Ammon's horn (tissue), 1 donor: Measurements from ENCODE around the gene SLC47A1.
"Not testable (repeated sequence)": the region's sequence is repeated elsewhere in the genome, so short reads cannot be mapped to it uniquely, and the experiment has no call there.

ENCODE experiments used
- DNase-seq: peaks from one replicate; pipeline ENCODE4 v3.0.0-alpha.2; 2016; ENCODE audit warnings: low spot score

SLC47A1 gene

DNA sequence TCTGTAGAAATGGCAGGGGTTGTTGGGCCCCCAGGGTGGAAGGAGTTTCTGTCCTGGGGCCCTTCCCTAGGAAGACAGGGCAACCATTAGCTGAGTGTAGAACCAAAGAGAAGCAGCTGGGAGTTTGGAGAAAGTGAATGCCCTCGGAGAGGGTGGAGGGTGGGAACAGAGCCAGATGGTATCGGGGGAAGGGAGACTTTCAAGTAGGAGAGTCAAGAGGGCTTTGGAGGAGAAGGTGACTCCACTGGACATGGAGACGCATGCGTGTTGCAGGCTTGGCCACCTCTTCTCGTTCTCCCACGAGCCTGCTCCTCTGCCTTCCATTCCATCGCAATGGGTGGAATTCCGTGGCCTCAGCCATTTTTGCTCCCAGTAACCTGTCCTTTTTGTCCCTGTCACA, 19.4 kb downstream of the SLC47A1 start:
- no peak for DNase-seq

DNA sequence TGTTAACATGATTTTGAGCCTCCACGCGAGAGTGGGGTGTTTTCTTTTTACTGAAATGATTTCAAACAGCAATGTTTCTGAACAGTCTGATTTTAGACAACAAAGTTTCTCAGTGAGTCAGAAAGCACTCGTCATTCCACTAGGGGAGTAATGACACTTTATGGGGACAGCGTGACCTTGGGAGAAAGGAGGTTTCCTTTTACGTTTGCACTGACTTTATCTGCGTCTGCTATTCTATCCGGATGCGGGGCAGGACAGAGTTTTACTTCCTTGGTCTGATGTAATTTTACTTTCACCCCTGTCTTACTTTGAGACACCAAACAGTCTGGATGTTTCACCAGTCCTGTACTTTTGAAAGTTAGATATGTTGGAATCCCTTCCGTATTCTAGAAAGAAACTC, 20.7 kb downstream of the SLC47A1 start:
- no peak for DNase-seq

DNA sequence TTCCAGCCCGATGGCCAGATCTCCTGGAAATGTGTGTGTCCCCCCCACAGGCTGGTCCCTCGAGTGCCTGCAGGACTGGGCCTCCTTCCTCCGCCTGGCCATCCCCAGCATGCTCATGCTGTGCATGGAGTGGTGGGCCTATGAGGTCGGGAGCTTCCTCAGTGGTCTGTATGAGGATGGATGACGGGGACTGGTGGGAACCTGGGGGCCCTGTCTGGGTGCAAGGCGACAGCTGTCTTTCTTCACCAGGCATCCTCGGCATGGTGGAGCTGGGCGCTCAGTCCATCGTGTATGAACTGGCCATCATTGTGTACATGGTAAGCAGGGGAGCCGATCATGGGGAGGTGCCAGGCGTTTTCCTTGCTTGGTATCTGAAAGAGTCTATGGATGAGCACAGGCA, 22.1 kb downstream of the SLC47A1 start:
- DNase-seq = no peak

DNA sequence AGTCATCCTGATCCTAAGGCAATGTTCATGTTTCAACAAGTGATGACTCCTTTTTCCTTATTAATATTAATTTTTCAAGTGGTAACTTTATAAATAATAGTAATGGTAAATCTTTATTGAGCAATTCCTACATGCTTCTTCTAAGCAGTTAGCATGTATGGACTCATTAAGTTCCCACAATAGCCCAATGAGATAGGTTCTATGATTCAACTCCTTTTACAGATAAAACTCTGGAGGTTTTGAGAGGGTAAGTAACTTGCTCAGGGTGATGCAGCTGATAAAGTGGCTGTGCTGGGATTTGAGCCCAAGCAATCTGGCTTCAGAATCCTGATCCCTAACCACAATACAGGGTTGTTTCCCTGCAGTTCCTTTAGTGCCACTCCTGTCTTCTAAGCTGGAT, 25.3 kb downstream of the SLC47A1 start:
- DNase-seq = no peak

- no peak for DNase-seq
Observed at GRCh38 chr17:19561697-19562318, 28.2 kb downstream of the SLC47A1 start.

DNA sequence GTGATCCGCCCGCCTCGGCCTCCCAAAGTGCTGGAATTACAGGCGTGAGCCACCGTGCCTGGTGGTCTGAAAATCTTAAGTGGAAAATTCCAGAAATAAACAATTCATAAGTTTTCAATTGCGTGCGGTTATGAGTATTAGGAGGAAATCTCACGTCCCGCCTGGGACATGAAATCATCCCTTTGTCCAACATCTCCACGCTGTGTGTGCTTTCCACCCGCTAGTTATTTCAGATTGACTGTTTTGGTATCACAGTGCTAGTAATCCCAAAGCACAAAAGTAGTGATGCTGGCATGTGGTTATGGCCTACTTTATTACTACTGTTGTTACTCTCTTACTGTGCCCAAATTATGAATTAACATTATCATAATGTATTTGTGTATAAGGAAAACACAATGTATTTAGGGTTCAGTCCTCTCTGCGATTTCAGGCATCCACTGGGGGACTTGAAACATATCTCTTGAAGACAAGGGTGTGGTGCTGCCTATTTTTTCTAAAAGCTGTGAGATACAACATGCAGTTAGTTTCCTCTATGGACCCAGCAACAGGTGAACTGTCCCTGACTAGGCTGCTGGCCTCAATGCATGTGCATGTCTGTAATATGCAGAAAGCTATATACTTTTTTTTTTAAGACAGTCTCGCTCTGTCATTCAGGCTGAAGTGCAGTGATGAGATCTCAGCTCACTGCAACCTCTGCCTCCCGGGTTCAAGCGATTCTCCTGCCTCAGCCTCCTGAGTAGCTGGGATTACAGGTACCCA, 32.3 kb downstream of the SLC47A1 start:
- DNase-seq = no peak

DNA sequence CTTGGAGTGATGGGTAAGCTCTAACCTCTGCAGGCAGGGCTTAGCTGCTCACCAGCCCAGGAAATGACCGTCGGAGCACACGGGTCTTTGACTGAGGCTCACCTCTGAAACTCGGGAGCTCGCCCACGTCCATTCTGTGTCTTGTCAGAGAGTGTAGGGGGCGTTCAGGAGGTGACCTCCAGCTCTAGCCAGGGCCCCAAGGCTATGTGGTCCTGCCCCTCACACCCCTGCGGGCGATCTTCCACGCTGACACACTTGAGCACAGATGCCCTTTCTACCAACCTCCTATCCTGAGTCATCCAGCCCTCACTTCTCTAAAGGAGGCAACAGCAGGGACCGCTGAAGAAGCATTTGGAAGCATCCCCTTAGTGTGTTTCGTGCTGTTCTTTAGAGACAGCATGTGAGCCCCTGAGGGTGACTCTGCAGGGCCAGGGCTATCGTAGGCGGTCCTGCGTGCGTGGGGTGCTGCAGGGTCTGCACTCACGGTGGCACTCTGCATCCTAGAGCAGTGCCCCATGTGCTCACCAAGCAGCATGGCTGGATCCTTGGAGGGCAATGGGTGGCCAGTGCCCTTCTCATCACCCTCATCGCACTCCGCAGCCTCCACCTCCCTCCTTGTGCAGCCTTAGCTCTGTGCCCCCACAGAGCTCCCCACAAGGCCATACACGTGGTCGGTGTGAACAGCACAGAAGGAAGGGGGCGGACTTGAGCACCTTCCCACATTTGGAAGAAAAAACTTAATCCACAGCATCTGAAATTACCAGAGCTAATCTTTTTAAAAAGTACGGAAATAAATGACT, 33.8 kb downstream of the SLC47A1 start:
- no peak for DNase-seq

- DNase-seq = no peak
Observed at GRCh38 chr17:19568016-19568350, 34.3 kb downstream of the SLC47A1 start.

DNA sequence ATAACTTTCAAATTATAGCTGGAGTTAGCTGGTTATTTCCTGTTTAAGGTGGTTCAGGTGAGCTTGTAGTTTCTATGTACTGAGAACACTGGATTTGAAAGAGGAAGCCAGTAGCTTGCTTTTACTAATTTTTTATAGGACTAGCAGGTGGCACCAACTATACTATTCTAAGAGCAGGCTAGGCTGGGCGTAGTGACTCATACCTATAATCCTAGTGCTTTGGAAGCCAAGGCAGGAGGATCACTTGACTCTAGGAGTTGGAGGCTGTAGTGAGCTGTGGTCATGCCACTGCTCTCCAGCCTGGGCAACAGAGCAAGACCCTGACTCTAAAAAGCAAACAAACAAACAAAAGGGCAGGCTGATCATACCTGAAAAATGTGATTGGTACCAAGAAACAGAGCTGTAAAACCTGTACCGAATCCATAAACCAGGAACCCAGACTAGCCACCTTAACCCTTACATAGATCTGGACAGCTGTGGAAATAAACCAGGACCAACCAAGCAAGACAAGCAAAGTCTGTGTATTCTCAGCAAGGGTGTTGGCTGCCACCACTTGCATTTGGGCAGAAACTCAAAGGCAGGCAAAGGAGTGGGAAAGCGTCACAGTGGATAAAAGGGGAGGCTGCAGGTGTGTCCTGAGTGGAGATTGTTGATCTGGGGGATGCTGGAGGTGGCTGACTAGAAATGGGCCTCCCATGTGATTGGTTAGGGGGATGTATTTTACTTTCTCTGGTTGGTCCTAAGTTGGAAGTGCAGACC, 36.3 kb downstream of the SLC47A1 start:
- DNase-seq = no peak

- no peak for DNase-seq
Observed at GRCh38 chr17:19570544-19571062, 36.9 kb downstream of the SLC47A1 start.

DNA sequence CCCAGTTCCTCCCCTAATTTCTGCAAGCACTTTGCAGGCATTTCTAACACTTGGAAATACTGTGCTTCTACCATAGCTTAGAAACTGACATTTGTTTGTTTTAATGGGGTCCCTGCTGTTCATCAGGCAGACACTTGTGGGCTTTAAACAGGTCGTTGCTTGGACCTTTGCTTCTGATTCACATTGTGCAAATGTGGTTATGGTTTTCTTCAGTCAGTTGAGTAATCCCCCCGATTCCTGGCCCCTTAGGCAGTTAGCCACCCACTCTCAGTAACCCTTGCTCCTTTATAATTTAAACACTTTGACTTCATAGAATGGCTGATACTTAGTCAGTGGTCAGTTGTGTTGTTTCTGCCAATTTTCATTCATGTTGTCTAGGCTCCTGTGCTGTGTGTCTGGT, 39.4 kb downstream of the SLC47A1 start:
- DNase-seq = no peak

DNA sequence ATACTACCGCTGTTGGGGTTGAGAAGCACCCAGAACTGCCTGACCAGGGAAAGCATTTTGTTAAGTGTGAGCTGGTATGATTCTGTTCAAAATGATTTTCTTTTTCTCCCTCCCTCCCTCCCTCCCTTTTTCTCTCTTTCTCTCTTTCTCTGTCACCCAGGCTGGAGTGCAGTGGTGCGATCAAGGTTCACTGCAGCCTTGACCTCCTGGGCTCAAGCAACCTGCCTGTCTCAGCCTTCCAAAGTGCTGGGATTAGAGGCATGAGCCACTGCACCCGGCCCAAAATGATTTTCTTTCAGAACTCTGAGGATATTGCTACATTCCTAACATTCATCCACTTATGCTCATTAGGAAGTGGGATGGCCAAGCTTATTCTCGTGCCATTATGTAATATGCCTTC, 41.3 kb downstream of the SLC47A1 start:
- DNase-seq = no peak

DNA sequence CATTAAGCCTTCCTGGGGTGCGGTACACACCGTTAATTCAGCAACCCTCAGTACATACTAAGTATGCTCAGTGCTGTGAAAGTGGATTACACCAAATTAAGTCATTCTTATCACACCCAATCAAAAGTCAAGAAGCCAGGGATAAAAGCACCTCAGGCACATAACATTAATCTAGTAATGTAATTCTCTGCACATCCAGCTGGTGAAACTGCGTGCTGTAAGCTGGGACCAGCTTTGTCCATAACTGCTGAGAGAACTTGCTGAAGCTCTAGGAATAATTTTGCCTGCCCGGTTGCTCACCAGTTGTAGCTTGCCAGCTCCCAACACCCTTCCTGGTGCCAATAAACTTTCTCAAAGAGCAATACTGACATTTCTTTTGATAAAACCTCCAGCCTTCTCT, 44.9 kb downstream of the SLC47A1 start:
- no peak for DNase-seq

GRCh38 chr17:19579192-19579761, 45.6 kb downstream of the SLC47A1 start:
- DNase-seq = no peak

DNA sequence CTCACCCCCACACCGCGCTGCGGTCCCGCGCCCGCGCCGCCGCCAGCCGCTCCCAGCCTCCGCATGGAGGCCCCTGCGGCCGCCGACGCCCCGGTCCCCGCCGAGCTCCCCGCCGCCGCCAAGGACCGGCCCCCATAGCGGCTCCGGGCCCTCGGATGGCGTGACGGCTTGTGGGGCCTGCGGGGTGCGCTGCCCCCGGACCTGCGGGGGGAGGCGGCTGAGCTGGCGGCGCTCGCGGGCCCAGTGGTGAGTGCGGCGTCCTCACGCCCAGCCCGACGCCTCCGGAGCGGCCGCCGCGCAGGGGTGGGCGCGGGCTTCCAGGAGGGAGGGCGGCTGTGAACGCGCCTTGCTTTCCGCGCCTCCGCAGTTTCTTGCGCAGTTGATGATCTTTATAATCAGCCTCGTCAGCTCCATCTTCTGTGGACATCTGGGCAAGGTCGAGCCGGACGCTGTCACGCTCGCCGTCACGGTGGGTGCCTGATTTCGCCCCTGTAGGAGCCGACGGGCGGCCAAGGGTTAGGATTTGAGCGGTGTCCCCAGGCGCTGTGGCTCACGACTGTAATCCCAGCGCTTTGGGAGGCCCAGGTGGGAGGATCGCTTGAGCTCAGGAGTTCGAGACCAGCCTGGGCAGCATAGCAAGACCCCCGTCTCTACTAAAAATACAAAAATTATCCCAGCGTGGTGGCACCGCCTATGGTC, 46.4 kb downstream of the SLC47A1 start:
- no peak for DNase-seq

- DNase-seq = not testable (repeated sequence)
Observed at GRCh38 chr17:19580566-19580920, 46.9 kb downstream of the SLC47A1 start.

- DNase-seq = not testable (repeated sequence)
Observed at GRCh38 chr17:19582152-19582551, 48.5 kb downstream of the SLC47A1 start.

- no peak for DNase-seq
Observed at GRCh38 chr17:19583871-19584270, 50.2 kb downstream of the SLC47A1 start.

- DNase-seq = no peak
Observed at GRCh38 chr17:19590451-19590850, 56.8 kb downstream of the SLC47A1 start.

GRCh38 chr17:19590912-19591551, 57.4 kb downstream of the SLC47A1 start:
- no peak for DNase-seq

DNA sequence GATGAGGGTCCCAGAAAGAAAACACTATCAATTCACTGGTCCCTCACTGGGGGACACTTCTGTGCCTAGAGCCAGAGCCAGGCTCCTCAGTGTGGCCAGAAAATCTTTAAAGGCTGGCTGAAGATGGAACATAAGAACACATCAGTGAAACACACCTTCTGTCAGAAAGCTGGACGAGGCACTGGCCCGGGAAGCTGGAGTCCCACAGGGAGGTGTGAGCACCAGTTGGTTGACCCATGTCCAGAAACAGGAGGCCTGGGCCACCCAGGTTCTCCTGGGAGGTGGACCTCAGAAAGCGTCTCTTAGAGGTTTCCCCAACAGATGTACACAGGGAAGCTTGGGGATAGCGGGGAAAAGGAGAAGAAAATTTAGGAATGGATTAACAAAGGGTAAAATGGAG, 58.7 kb downstream of the SLC47A1 start:
- DNase-seq = no peak
